H1 (cell line): ENCODE results near the gene CASS4. TPM values are rescaled to one million over a fixed set of nuclear protein-coding genes. Genes with fewer than 3 reads are reported as not detected.

Source experiments
- ASH2L ChIP-seq: fragments of 200-600, 300-600 bp; sonication (generic); IDR thresholded peaks from one replicate; pipeline ENCODE4 v1.7.1; 2017; ENCODE audit warnings: low read length
- BACH1 ChIP-seq: IDR thresholded peaks from 2 replicates; pipeline ENCODE4 v1.6.1; 2012; ENCODE audit warnings: low read length, improper control_type of control experiment
- JUND ChIP-seq: IDR thresholded peaks from 2 replicates; pipeline ENCODE4 v1.6.1; 2011; ENCODE audit warnings: mild to moderate bottlenecking, improper control_type of control experiment, low read length
- SIN3A ChIP-seq, 2 experiments: IDR thresholded peaks in 1 of 2; conservative IDR thresholded peaks in 1 of 2; 2 replicates each; pipeline ENCODE4 v1.6.1; 2011 to 2012; ENCODE audit warnings: low read length in 2 of 2, improper control_type of control experiment in 1 of 2, low read depth in 1 of 2, mild to moderate bottlenecking in 1 of 2
- SIRT6 ChIP-seq: IDR thresholded peaks from one replicate; pipeline ENCODE4 v1.7.1; 2012; ENCODE audit warnings: low read length, inconsistent platforms
- ZNF274 ChIP-seq: IDR thresholded peaks from 2 replicates; pipeline ENCODE4 v1.7.0; 2012; ENCODE audit warnings: low read length, borderline replicate concordance; ENCODE audit errors: extremely low read depth
- polyA plus RNA-seq, 7 experiments: library from polyadenylated mRNA; depleted of rRNA in 3 of 7; stranded (reverse) in 5 of 7; unstranded in 2 of 7; fragments of >200 nt in 5 of 7; fragments of 200-250 nt in 2 of 7; gene quantifications; 1 replicate in 5 of 7; 2 replicates in 1 of 7; 4 replicates in 1 of 7; pipeline versions ENCODE4 v1.2.1 to v1.2.3, GENCODE V29; 2011 to 2013; ENCODE audit warnings: missing spikeins in 2 of 7, mixed read lengths in 2 of 7
- total RNA-seq: library from RNA; stranded (reverse); fragmentation: NEBNext Ultra II Directional; extraction: Animal tissue kit (Norgen Biotek cat#: 25700); gene quantifications from 2 replicates; pipeline ENCODE4 v1.2.1, GENCODE V29; 2021

CASS4 gene
- total and polyA plus RNA-seq, 2 of the 8 experiments (the other 6 are each of a cell fraction or from before 2014, with no cell fraction given): not detected

DNA sequence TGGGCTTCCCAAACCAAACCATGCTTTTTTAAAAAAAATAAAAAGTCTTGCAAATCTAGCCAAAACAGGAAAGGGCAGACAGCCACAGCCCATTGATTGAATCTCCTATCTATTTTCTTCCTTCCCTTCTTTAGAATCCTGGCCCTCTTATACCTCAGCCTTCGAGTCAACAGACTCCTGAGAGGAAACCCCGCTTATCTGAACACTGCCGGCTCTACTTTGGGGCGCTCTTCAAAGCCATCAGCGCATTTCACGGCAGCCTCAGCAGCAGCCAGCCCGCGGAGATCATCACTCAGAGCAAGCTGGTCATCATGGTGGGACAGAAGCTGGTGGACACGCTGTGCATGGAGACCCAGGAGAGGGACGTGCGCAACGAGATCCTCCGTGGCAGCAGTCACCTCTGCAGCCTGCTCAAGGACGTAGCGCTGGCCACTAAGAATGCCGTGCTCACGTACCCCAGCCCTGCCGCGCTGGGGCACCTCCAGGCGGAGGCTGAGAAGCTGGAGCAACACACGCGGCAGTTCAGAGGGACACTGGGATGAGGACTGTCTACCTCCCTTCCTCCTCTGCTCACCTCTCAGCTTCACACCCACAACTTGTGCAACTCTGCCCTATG is 46.3 kb downstream of the CASS4 start (continued):
- TF ChIP-seq ASH2L (no peak), ZNF274 (no peak), SIN3A (conservative IDR thresholded peaks at IDR 0.05 in 1 of 2, IDR thresholded peaks at IDR 0.05 in 1 of 2; ENCODE audit: low read depth in 1 of 2, low read length in 2 of 2) (no peak), SIRT6 (no peak), JUND (no peak), BACH1 (no peak)
